ENCODE data around the gene DMAP1.

GRCh38 chr1:44217809-44218410 is 4.6 kb downstream of the DMAP1 start:
- TF ChIP-seq CEBPB (IDR thresholded peaks at IDR 0.05; ENCODE audit: low read depth, low read length), result no peak
- no peak for TF ChIP-seq ATF3 (IDR thresholded peaks at IDR 0.05; ENCODE audit: insufficient read depth, low read depth, low read length)
- no peak for TF ChIP-seq EP300 (IDR thresholded peaks at IDR 0.05; ENCODE audit: borderline replicate concordance in 1 of 2, low read depth in 2 of 2, low read length in 2 of 2)

Measured in H1 (cell line).